Activated naive CD4-positive, alpha-beta T cell treated with anti-CD3 and anti-CD28 coated beads, Interleukin-2, amount 10 ng/mL, durations not matched to agents 7 days and 5 days (primary cell): ENCODE measurements around the gene LIN7B.

Experiments
- CTCF ChIA-PET: fragments of 350-600 bp; sonication (Branson Sonifier 250); formaldehyde crosslinking; loops from one replicate; lab custom pipeline; 2021; ENCODE audit warnings: antibody characterized with exemption; lab: Charles Lee
- DNase-seq: peaks from one replicate; pipeline ENCODE4 v3.0.0-alpha.2; 2020
- H3K27ac Mint-ChIP-seq: one replicate; pipeline ENCODE4 v1.8.0; 2021; ENCODE audit warnings: mild to moderate bottlenecking, moderate library complexity, mixed read lengths
- H3K27me3 Mint-ChIP-seq: one replicate; pipeline ENCODE4 v1.8.0; 2021; ENCODE audit warnings: mild to moderate bottlenecking, mixed read lengths
- H3K36me3 Mint-ChIP-seq: one replicate; pipeline ENCODE4 v1.8.0; 2021; ENCODE audit warnings: mixed read lengths
- H3K4me1 Mint-ChIP-seq: one replicate; pipeline ENCODE4 v1.8.0; 2021; ENCODE audit warnings: mixed read lengths
- H3K4me3 Mint-ChIP-seq: one replicate; pipeline ENCODE4 v1.8.0; 2021; ENCODE audit warnings: mild to moderate bottlenecking, moderate library complexity, mixed read lengths
- H3K9me3 Mint-ChIP-seq: one replicate; pipeline ENCODE4 v1.8.0; 2021; ENCODE audit warnings: mixed read lengths

Gene LIN7B

GRCh38 chr19:49084206-49085019, 29.8 kb upstream of the LIN7B start:
- CTCF ChIA-PET, result no interaction called here
- H3K4me3 Mint-ChIP-seq, result peak overlapping the region; percentile 96
- H3K36me3 Mint-ChIP-seq, result peaks cover 19% of the 10 kb centered on the region
- no peaks in the 10 kb centered on the region for H3K9me3 Mint-ChIP-seq
- H3K27ac Mint-ChIP-seq, result peak overlapping the region; percentile 83
- no peak for DNase-seq
- H3K4me1 Mint-ChIP-seq, result peaks cover 33% of the 10 kb centered on the region
- H3K27me3 Mint-ChIP-seq, result peaks cover 15% of the 10 kb centered on the region

GRCh38 chr19:49085020-49085867, 28.9 kb upstream of the LIN7B start, which contains the start of gene SNRNP70:
Gene SNRNP70 (plus strand): TSS chr19:49085451. CDS start chr19:49086415, 964 bp downstream.
- peaks cover 21% of the 10 kb centered on the region for H3K36me3 Mint-ChIP-seq

GRCh38 chr19:49085868-49086232, 28.3 kb upstream of the LIN7B start:
- CTCF ChIA-PET, result interaction anchor here (1.9 kb wide), 1 partner anchor 12 kb away, joined by 9 read pairs; no protein-coding TSS in a partner anchor
- H3K9me3 Mint-ChIP-seq, result no peaks in the 10 kb centered on the region
- peak overlapping the region; percentile 96 for H3K4me3 Mint-ChIP-seq
- H3K4me1 Mint-ChIP-seq, result peaks cover 40% of the 10 kb centered on the region
- DNase-seq, result no peak
- H3K36me3 Mint-ChIP-seq, result peaks cover 24% of the 10 kb centered on the region
- H3K27me3 Mint-ChIP-seq, result peaks cover 11% of the 10 kb centered on the region
- H3K27ac Mint-ChIP-seq, result peak overlapping the region; percentile 83

More at GRCh38 chr19:49085020-49085867, 28.9 kb upstream of the LIN7B start, which contains the start of gene SNRNP70:
- CTCF ChIA-PET, result no interaction called here
- peak; percentile 99 for DNase-seq
- no peaks in the 10 kb centered on the region for H3K9me3 Mint-ChIP-seq
- peaks cover 37% of the 10 kb centered on the region for H3K4me1 Mint-ChIP-seq
- peak within 1 kb of the TSS; percentile 96 for H3K4me3 Mint-ChIP-seq
- H3K27me3 Mint-ChIP-seq, result peaks cover 15% of the 10 kb centered on the region
- peak within 1 kb of the TSS; percentile 83 for H3K27ac Mint-ChIP-seq

- no peak for DNase-seq
- no peaks in the 10 kb centered on the region for H3K9me3 Mint-ChIP-seq
- H3K36me3 Mint-ChIP-seq, result peaks cover 25% of the 10 kb centered on the region
- CTCF ChIA-PET, result interaction anchor here (1.2 to 1.9 kb wide), 3 partner anchors 12 to 28 kb away, joined by 3 to 9 read pairs (median 4); partner anchors contain the start of gene LIN7B
- H3K4me3 Mint-ChIP-seq, result peak overlapping the region; percentile 96
- H3K27ac Mint-ChIP-seq, result peak overlapping the region; percentile 83
- H3K27me3 Mint-ChIP-seq, result peaks cover 11% of the 10 kb centered on the region
- peaks cover 41% of the 10 kb centered on the region for H3K4me1 Mint-ChIP-seq
Measured at GRCh38 chr19:49086296-49086695, 27.9 kb upstream of the LIN7B start.

- DNase-seq, result no peak
- Mint-ChIP-seq H3K36me3 (peaks cover 42% of the 10 kb centered on the region), H3K27me3 (no peaks in the 10 kb centered on the region), H3K9me3 (no peaks in the 10 kb centered on the region), H3K4me1 (peaks cover 39% of the 10 kb centered on the region), H3K4me3 (no peak overlapping the region), H3K27ac (no peak overlapping the region)
- CTCF ChIA-PET, result no interaction called here
Measured at GRCh38 chr19:49091391-49092038, 22.7 kb upstream of the LIN7B start.

- Mint-ChIP-seq H3K27ac (no peak overlapping the region), H3K27me3 (no peaks in the 10 kb centered on the region), H3K4me1 (peaks cover 38% of the 10 kb centered on the region), H3K9me3 (no peaks in the 10 kb centered on the region), H3K36me3 (peaks cover 41% of the 10 kb centered on the region), H3K4me3 (no peak overlapping the region)
- no peak for DNase-seq
- CTCF ChIA-PET, result no interaction called here
Measured at GRCh38 chr19:49092686-49093085, 21.5 kb upstream of the LIN7B start.

GRCh38 chr19:49094505-49095482, 19.4 kb upstream of the LIN7B start:
- DNase-seq, result no peak
- Mint-ChIP-seq H3K4me3 (no peak overlapping the region), H3K27me3 (no peaks in the 10 kb centered on the region), H3K36me3 (peaks cover 52% of the 10 kb centered on the region), H3K9me3 (no peaks in the 10 kb centered on the region), H3K4me1 (peaks cover 26% of the 10 kb centered on the region), H3K27ac (peak overlapping the region; percentile 67)
- CTCF ChIA-PET, result interaction anchor here (0.7 to 1.6 kb wide), 5 partner anchors 11 to 272 kb away, joined by 3 to 7 read pairs (median 4); no protein-coding TSS in a partner anchor

- CTCF ChIA-PET, result interaction anchor here (0.6 to 5.6 kb wide), 38 partner anchors 9 to 396 kb away, joined by 3 to 37 read pairs (median 4); partner anchors contain the start of genes GYS1, LIN7B, PPFIA3 and RUVBL2
- no peak overlapping the region for H3K4me3 Mint-ChIP-seq
- peak; percentile 81 for DNase-seq
- peaks cover 13% of the 10 kb centered on the region for H3K4me1 Mint-ChIP-seq
- peaks cover 55% of the 10 kb centered on the region for H3K36me3 Mint-ChIP-seq
- no peaks in the 10 kb centered on the region for H3K27me3 Mint-ChIP-seq
- peak overlapping the region; percentile 80 for H3K27ac Mint-ChIP-seq
- H3K9me3 Mint-ChIP-seq, result no peaks in the 10 kb centered on the region
Measured at GRCh38 chr19:49097453-49098288, 16.5 kb upstream of the LIN7B start.

- Mint-ChIP-seq H3K4me1 (peaks cover 13% of the 10 kb centered on the region), H3K9me3 (no peaks in the 10 kb centered on the region), H3K27me3 (no peaks in the 10 kb centered on the region), H3K4me3 (no peak overlapping the region), H3K36me3 (peaks cover 52% of the 10 kb centered on the region), H3K27ac (no peak overlapping the region)
- CTCF ChIA-PET, result interaction anchor here (1.0 to 5.6 kb wide), 8 partner anchors 16 to 126 kb away, joined by 3 to 37 read pairs (median 10); partner anchors contain the start of gene LIN7B
- no peak for DNase-seq
Measured at GRCh38 chr19:49098795-49099194, 15.4 kb upstream of the LIN7B start.

- no peak overlapping the region for H3K27ac Mint-ChIP-seq
- no peak overlapping the region for H3K4me3 Mint-ChIP-seq
- no peaks in the 10 kb centered on the region for H3K9me3 Mint-ChIP-seq
- peaks cover 50% of the 10 kb centered on the region for H3K36me3 Mint-ChIP-seq
- CTCF ChIA-PET, result interaction anchor here (5.6 kb wide), 1 partner anchor 13 kb away, joined by 37 read pairs; the partner anchor contains the start of gene LIN7B
- peaks cover 8% of the 10 kb centered on the region for H3K4me1 Mint-ChIP-seq
- DNase-seq, result no peak
- H3K27me3 Mint-ChIP-seq, result no peaks in the 10 kb centered on the region
Measured at GRCh38 chr19:49101160-49101559, 13.0 kb upstream of the LIN7B start.

- Mint-ChIP-seq H3K36me3 (peaks cover 55% of the 10 kb centered on the region), H3K27ac (no peak overlapping the region), H3K4me3 (no peak overlapping the region), H3K9me3 (no peaks in the 10 kb centered on the region), H3K27me3 (no peaks in the 10 kb centered on the region), H3K4me1 (peaks cover 10% of the 10 kb centered on the region)
- CTCF ChIA-PET, result interaction anchor here (5.6 kb wide), 1 partner anchor 12 kb away, joined by 37 read pairs; the partner anchor contains the start of gene LIN7B
- no peak for DNase-seq
Measured at GRCh38 chr19:49102303-49102702, 11.9 kb upstream of the LIN7B start.
